Measurements from ENCODE around the gene ATRAID.

- TF ChIP-seq CTCF (IDR thresholded peaks at IDR 0.05): no peak
- no peak for TF ChIP-seq POLR2A (IDR thresholded peaks at IDR 0.05)
These were observed 4.7 kb downstream of the ATRAID start for GRCh38 chr2:27216416-27217137.
